Retina (tissue), 1 donor: ENCODE measurements around the gene DNAH8.

ENCODE experiments used
- DNase-seq: peaks from one replicate; pipeline ENCODE4 v3.0.0-alpha.2; 2016

Gene DNAH8

GRCh38 chr6:39077882-39078594 is 362.9 kb downstream of the DNAH8 start:
- no peak for DNase-seq

- no peak for DNase-seq
Measured at GRCh38 chr6:39078695-39079094, 363.6 kb downstream of the DNAH8 start.

- DNase-seq = no peak
Measured at GRCh38 chr6:39079197-39080125, 364.4 kb downstream of the DNAH8 start.
